HG03108 (cell line): ENCODE data around the gene TNIP3.
A peak's percentile ranks its signal among the peaks of the same experiment; 100 is the strongest.

ENCODE experiments used
- ATAC-seq: cut with Tn5 transposase; IDR thresholded peaks from one replicate; pipeline ENCODE4 v1.9.1; 2021; ENCODE audit warnings: moderate library complexity; ENCODE audit not compliant: unreplicated experiment

Gene TNIP3

DNA sequence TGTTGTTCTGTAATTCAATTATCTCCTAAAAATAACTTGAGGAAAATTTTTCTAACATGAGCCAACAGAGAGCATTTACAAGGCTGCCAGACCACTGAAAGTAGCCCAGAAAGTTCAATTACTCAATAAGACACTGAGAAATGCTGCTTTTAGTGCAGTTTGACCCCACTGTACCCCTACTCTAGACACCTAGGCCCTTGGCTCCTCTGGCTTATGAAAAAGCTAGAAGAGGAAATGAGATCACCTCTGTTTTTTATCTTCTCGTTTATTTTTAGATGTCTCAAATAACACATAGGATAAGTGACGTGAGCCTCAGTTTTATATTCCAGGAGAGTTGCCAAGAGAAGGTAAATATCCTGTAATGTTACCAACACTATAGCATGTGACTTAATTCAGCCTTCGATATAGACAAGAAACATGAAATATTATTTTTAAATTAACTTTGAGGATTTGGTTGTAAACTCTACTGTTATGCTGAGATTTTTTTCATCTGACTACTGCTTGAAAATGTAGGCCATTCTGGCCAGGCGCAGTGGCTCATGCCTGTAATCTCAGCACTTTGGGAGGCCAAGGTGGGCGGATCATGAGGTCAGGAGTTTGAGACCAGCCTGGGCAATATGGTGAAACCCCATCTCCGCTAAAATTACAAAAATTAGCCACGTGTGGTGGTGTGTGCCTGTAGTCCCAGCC, 24.4 kb downstream of the TNIP3 start:
- ATAC-seq = peak; percentile 70

DNA sequence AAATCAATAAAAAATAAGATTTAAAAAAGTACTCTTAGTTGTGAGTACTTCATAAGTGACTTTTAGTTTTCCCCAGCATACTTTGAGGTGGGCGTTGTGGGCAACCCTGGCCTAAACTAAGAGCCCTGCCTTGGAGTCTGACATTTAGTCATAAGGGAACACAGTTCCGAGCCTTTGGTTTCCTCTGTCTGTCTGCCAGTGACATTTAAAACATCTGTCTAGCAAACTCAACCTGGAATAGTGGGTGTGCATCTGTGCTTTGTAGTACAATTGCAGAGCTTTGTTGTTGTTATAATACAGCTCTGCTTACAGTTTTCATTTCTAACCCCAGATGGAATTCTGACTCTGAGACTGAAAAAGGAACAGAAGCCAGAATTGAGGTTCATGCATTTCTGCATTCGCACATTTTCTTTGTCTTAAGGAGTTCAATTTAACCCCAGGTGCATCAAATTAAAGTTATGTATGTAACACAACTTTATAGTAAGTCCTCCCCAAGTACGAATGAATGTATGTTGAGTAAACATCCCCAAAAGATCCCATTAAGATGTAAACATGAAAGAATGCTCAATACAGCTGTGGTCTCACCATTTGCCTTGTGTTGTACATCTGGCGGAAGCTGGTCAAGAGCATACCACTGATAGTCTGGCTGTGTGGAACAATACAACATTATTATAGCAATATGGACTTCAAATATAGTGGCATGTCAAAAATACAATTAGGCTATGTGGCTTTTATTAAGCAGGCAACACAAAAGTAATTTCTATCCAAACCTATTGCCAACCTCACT, 25.9 kb downstream of the TNIP3 start:
- no peak for ATAC-seq

DNA sequence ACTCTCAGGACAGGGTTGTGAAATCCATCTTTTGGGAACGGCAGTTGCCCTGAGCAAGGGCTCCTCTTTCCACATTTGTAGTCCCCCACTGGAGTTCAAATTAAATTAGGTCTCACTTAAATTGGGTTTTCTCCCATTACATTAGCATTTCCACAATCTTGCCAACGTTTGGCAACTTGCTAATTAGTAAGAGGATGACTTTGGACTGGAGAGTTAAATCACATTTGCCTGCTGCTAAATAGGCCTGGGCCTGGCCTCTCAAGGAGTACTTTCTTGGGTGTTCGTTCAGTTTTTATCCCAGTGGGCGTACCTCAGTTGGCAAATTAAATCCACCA, 33.8 kb downstream of the TNIP3 start:
- no peak for ATAC-seq

DNA sequence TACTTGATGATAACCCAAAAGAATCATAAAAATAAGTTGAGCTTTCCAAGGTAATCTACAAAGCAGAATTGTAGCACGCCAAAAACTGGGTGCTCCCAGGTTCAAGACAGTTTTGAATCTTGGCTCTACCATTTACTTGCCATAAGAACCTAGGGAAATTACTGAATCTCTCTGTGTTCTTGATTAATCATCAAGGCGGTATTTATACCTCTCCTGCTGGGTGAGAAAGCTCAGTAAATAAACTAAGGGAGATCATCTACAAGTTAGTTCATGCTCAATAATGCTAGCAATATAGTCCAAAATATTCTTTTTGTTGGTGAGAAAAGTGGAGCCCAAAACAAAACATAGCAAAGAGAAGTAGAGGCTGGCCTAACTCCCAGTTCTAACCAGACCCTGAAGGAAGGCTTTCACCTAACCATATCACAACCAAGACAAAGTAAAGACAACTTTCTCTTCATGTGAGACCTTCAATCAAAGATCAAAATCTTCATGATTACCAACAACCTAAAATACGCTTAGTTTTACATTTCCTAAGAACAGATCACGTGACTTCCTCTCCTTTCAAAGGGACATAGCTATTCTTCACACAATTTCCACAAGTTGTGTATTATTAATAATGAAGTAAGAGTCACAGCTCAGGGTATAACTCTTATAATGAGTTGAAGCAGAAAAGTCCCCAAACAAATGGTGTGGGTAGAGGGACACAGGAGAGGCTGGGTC, 34.4 kb downstream of the TNIP3 start:
- no peak for ATAC-seq

DNA sequence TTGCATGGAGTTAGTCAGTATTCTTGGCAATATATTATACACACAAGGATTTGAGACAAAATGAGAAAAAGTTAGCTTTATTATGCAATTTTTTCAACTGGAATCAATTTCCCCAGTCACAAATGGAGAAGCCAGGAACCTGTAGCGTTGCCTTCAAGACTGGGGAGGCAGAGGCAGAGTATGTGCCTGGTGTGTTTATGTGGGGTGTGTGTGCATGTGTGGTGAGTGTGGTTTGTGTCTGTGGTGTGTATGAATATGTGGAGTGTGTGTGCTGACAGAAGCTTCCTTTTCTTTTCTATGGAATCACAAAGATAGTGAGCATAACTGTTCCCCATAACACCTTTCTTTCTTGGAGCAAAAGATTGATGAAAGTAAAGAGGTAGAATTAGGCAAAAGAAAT, 37.0 kb downstream of the TNIP3 start:
- ATAC-seq = no peak

DNA sequence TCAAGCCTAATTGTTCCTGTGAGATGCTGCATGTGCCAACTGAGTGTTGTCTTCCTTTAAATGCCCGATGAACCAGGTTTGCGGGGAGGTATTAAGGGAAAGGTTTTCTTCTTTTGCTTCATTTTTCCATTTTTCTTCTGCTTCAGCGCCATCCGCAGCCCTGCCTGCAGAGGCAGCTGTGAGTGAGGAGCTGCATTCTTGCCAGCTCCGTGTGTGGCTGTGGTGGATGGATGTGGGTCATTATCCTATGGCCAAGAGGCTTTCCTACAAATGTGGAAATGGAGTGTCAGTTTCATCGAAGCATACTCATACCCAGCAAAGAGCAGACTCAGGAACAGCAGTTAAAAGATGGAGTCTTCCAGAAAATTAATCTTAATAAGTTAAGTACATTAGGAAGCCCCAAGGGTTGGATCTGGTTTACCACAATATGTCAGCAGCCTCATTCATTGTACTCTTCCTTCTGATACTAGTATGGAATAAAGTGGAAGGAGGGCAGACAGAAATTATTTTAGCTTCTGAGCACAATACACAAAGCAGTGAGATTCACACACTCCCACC, 37.6 kb downstream of the TNIP3 start:
- no peak for ATAC-seq

DNA sequence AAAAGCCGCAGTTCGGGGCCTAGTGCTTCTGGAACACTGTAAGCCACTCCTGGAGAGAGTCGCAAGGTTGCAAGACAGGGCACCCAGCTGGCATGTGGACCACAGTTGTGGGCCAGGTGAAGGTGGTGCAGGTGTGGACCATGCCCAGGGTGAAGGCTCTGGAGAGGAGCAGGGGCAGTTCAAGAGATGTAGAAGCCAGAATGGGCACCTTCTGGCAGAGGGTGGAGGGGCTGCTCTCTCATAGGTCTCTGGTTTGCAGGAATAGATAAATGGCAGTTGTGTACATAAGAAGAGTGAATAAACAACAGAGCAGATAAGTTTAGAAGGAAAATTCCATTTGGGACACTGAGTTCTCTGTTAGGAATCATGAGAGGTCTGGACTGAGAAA, 38.6 kb downstream of the TNIP3 start:
- no peak for ATAC-seq

DNA sequence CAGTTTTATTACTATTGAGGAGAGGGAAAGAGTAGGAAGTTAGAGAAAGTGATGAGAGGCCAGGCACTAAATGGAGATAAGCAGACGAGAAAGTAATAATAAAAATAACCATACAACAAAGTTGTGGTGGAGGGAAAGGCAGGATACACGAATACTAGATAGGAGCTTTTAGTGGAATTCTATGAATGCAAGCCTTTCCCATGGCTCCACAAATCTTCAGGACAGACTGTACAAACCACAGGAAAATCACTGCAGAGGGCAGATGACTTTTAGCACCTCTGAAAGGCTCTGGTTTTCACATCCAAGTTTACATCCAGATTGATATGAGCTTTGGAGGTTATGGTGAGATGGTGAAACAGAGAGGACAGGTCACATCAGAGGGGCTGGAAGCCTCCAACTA, 41.5 kb downstream of the TNIP3 start:
- no peak for ATAC-seq

DNA sequence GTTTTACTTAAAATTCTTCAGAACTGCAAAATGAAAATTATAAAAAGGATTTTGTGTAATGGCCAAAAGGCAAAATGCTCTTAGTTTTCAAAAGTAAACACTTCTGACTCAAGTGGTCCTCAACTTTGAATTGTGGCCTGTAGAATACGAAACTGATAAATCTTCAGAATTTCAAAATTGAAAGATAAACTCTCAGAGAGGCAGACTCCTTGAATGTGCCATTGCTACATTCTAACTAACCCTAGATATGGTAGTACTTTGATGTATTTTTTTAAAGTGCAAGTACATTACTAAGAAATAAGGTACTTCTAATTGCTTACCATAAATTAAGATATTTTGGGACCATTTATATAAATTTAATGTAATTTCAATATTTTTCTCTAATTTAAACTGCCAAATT, 44.4 kb downstream of the TNIP3 start:
- no peak for ATAC-seq

DNA sequence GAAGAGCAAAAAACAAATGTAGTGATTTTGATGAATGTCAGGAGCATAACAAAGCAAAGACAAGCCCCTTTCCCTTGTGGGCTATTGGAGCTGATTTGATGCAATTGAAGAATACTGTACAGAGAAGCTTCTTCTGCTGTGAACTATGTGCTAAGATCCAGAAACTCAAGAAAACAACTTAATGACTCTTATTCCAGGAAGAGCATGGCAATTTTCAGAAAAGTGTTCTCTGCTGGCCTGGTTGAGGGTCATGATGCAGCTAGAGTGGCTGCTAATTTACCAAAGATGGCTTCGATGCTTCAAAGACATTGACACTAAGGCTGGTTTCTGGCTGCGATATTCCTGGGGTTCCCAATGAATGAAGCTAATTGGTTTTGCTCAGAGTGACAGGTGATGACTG, 45.8 kb downstream of the TNIP3 start:
- no peak for ATAC-seq

DNA sequence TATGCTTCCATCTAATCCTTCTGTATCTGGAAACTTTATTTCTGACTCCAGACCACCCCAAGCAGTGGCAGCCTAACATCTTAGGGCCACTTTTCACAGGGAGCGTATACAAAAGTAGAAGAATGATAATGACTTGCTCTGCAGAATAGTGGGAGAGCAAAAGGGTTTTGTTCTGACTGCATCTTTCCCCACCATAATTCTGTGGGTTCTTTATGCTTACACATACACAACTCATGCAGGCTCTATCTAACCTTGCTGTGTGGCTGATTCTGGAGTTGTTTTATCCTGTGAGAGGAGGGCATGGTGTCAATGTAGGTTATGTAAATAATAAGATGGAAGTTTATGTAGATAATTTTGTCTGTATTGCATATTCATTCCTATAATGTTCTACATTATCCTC, 49.4 kb downstream of the TNIP3 start:
- no peak for ATAC-seq

DNA sequence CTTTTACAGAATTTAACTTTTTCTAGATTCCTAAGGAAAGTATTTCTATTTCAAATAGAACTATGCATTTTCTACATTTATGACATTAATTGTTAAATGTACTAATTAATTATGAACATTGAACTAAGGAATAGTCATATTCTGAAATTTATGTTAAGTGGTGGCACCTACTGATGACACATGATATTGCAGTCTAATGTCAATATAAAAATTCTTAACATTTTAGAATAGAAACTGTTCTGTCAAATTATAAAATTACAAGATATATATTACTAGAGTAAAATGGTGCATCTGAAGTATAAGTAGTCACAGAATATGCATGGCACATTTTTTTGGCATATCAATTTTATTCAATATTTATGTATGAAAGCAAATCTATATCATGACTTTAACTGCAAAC, 51.6 kb downstream of the TNIP3 start:
- no peak for ATAC-seq

DNA sequence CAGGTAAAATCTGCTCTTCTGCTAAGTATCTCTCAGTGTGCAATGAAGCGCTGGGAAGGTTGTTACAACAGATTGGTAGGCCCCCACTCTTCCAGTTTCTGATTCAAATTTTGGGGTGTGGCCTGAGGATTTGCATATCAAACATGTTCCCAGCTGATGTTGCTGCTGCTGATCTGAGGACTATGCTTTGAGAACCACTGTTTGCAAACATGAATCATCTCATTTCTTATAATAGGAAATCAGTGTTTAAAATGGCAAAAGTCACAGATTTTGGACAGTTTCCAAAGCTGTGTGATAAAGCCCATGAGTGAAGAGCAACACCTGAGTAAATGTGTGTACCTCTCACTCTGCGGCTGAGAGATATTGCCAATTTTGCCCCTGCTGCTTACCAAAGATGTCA, 55.6 kb downstream of the TNIP3 start:
- ATAC-seq = no peak

DNA sequence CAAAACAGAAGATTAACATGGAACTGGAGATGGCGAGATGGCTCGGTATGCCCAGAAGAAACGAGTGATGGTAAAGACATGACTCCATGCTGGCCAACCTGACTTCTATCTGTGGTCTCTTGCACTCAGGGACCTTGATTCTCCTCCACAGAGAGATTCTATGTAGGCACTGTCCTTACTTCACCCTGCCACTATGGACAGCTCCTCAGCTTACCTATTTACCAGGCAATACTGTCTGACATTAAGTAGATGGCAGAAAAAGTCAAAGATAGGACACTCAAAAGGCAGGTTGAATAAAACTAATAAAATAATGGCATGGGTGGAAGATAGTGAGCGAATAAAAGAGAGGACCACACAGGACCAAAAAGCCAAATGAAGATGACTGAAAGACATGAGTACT, 56.6 kb downstream of the TNIP3 start:
- ATAC-seq = no peak

DNA sequence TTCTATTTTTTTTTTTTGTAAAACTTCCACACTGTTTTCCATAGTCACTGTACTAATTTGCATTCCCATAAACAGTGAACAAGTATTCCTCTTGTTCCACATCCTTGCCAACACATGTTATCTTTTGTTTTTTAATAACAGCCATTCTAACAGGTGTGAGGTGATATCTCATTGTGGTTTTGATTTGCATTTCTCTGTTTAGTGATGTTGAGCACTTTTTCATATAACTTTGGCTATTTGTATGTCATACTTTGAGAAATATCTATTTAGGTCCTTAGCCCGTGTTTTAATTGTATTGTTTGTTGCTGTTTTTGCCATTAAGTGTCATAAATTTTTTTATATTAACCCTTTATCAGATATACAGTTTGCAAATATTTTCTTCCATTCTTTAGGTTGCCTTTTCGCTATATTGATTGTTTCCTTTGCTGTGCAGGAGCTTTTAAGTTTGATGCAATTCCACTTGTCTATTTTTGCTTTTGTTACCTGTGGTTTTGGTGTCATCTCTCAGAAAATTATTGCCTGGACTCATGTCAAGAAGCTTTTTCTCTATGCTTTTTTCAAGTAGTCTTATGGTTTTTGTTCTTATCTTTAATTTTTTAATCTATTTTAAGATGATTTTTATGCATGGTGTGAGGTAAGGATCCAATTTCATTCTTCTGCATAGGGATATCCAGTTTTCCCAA, 63.9 kb downstream of the TNIP3 start:
- no peak for ATAC-seq

DNA sequence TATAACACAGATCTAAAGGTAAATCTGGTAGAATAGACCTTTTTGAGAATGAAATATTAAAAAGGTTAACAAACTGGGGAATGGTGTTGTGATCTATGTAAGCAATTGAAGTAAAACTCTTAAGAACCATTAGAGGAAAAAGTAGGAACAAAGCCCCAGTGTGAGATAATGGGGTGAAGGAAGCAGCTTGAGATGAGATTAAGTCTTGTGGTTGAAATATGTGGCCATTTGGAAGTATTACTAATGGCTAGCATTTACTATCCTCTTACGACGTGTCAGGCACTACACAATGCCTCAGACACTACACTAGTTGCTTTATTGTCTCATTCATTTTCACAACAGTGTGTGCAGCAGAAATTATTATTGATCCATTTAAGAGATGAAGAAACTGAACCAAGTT, 65.9 kb downstream of the TNIP3 start:
- no peak for ATAC-seq

DNA sequence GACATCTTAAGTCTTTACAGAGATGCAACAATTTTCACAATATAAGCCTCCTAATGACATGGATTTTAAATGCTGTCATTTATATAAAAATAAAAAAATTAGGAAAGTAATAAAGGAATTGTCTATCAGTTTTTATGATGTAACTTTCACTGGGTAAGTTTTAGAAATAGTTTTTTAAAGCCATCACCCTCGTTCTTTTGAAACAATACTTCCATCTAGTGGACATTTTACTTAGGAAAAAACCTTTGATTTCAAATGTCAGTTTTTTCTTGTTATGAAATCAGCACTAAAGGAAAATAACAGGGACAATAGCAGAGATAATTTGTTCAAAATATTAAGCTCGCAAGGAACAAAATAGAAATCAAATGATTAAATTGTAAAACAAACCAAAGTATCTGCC, 67.5 kb downstream of the TNIP3 start:
- ATAC-seq = no peak

DNA sequence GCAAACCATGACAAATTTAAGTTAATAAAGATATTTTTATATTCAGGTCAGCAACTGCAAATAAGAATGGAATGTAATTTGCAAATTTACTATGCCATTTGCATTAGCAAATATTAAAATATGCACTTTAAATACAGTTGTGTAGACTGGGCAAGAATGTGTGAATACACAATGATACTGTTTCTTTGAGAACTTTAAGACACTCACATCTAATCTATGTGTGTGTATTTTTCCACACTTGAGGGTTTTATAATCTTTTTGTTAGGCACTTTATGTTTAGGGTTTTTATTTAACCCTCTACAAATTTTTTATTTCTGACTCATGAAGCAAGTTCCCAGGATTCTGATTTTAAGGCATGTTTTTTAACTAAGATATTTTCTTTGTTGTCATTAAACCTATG, 67.9 kb downstream of the TNIP3 start:
- ATAC-seq = no peak

DNA sequence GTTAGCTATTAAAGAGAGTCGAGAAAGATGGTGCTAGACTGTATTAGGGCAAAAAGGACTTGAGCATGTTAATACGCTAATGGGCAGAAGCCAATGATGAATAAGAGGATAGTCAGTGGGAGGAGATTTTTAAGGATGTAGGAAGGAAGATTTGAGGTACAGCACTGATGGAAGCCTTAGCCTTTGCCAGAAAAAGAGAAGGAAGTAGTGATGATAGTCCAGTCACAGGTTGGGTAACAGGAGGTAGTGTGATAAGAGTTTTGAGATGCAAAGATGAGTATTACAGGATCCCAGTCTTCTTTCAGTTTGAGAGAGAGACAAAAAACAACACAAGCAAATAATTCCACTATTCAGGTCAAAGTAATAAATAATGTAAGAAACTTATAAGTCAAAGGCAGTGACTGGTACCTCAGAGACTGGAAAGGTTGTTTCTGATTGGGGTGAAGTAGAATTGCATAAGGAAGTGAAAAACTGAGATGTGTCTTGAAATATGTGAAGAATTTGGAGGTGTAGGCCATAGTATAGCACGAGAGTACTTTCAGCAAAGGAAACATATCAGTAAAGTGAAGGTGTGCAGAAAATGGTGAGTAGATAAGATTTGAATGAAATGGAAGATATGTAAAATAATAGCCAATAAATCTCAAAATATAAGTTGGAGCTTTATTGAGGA, 69.7 kb downstream of the TNIP3 start:
- no peak for ATAC-seq

DNA sequence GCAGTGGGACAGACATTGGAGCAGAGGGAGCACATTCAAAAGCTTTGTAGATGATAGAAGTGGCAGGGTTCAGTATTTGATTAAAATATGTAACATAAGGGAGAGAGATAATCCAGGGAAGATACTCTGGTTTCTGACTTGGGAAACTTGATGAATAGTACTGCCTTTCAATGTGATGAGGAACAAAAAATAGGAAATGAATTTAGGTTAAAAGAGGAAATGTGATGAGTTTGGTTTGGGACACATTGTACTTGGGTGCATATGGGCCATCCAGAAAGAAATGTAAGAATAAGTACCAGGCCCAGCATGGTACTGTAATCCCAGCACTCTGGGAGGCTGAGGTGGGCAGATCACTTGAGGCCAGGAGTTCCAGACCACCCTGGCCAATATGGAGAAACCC, 70.9 kb downstream of the TNIP3 start:
- ATAC-seq = no peak

DNA sequence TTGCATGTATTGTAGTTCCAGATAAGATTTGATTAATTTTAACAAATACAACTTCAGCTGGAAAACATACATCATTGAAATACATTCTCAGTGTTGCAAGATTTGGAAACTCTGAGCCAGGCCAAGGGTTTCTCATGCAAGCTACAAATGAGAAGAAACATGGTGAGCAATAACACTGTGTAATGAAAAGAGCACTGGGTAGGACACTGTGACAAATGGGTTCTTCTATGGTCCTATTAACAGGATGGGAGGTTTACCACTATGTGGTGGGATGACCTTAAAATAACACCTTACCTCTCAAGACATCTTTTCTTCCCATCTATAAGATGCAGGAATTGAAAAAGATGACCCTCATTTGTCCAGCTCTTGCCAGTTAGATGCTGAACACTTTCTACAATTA, 72.2 kb downstream of the TNIP3 start:
- no peak for ATAC-seq
